Measurements from ENCODE around the gene STAC3.

The STAC3 gene

GRCh38 chr12:57196956-57197355 is 54.0 kb downstream of the STAC3 start:
- no peak for TF ChIP-seq CTCF (IDR thresholded peaks at IDR 0.05; ENCODE audit: extremely low read depth, insufficient read depth, missing control alignments)
- no peak for DNase-seq (ENCODE audit: low spot score)
- in situ Hi-C loops (cut with MboI; ENCODE audit: low pct_unique_long_range_greater_than_20kb, low sequenced_read_pairs, unreplicated experiment): no loop called here

GRCh38 chr12:57196439-57196838 is 54.5 kb downstream of the STAC3 start:
- DNase-seq (ENCODE audit: low spot score): no peak
- TF ChIP-seq CTCF (IDR thresholded peaks at IDR 0.05; ENCODE audit: extremely low read depth, insufficient read depth, missing control alignments): no peak
- in situ Hi-C loops (cut with MboI; ENCODE audit: low pct_unique_long_range_greater_than_20kb, low sequenced_read_pairs, unreplicated experiment): no loop called here

GRCh38 chr12:57195611-57196371 is 55.2 kb downstream of the STAC3 start:
- DNase-seq (ENCODE audit: low spot score): no peak
- in situ Hi-C loops (cut with MboI; ENCODE audit: low pct_unique_long_range_greater_than_20kb, low sequenced_read_pairs, unreplicated experiment): no loop called here
- no peak for TF ChIP-seq CTCF (IDR thresholded peaks at IDR 0.05; ENCODE audit: extremely low read depth, insufficient read depth, missing control alignments)

- TF ChIP-seq CTCF (IDR thresholded peaks at IDR 0.05; ENCODE audit: extremely low read depth, insufficient read depth, missing control alignments): no peak
- no peak for DNase-seq (ENCODE audit: low spot score)
- in situ Hi-C loops (cut with MboI; ENCODE audit: low pct_unique_long_range_greater_than_20kb, low sequenced_read_pairs, unreplicated experiment): no loop called here
Observed at GRCh38 chr12:57195186-57195585, 55.8 kb downstream of the STAC3 start.

GRCh38 chr12:57194253-57194652 is 56.7 kb downstream of the STAC3 start:
- TF ChIP-seq CTCF (IDR thresholded peaks at IDR 0.05; ENCODE audit: extremely low read depth, insufficient read depth, missing control alignments): no peak
- no peak for DNase-seq (ENCODE audit: low spot score)
- in situ Hi-C loops (cut with MboI; ENCODE audit: low pct_unique_long_range_greater_than_20kb, low sequenced_read_pairs, unreplicated experiment): no loop called here

GRCh38 chr12:57193706-57194245 is 57.2 kb downstream of the STAC3 start:
- TF ChIP-seq CTCF (IDR thresholded peaks at IDR 0.05; ENCODE audit: extremely low read depth, insufficient read depth, missing control alignments): no peak
- no peak for DNase-seq (ENCODE audit: low spot score)
- in situ Hi-C loops (cut with MboI; ENCODE audit: low pct_unique_long_range_greater_than_20kb, low sequenced_read_pairs, unreplicated experiment): no loop called here
